Colonic mucosa (tissue), 4 donors: ENCODE measurements around the gene FLVCR1. TPM values are rescaled to one million over a fixed set of nuclear protein-coding genes. Genes with fewer than 3 reads are reported as not detected.
"Not testable (repeated sequence)": the region's sequence is repeated elsewhere in the genome, so short reads cannot be mapped to it uniquely, and the experiment has no call there.

Experiments used
- DNase-seq: peaks from one replicate; pipeline ENCODE4 v3.0.0-alpha.2; 2020
- H3K27ac ChIP-seq: fragments of 200-600 bp; one replicate; pipeline ENCODE4 v1.8.0; 2021
- H3K27me3 ChIP-seq: fragments of 200-600 bp; one replicate; pipeline ENCODE4 v1.8.0; 2021
- H3K36me3 ChIP-seq: fragments of 200-600 bp; one replicate; pipeline ENCODE4 v1.8.0; 2021
- H3K4me1 ChIP-seq: fragments of 200-600 bp; one replicate; pipeline ENCODE4 v1.8.0; 2021; ENCODE audit warnings: mild to moderate bottlenecking
- H3K4me3 ChIP-seq: fragments of 200-600 bp; one replicate; pipeline ENCODE4 v1.8.0; 2021
- H3K9ac ChIP-seq, 2 donors: one replicate each; pipeline ENCODE4 v1.7.0; 2013; ENCODE audit warnings: control low read depth in 2 of 2, low read depth in 2 of 2, low read length in 2 of 2
- H3K9me3 ChIP-seq: fragments of 200-600 bp; one replicate; pipeline ENCODE4 v1.8.0; 2021
- intact Hi-C: fragments of 100-400 bp; cut with DNase I; formaldehyde crosslinking; loops from one replicate; pipeline ENCODE4 v1.14.1; 2022
- total RNA-seq, 2 donors: library from RNA; stranded (reverse); fragmentation: NEBNext Ultra II Directional in 1 of 2; extraction: Animal tissue kit (Norgen Biotek cat#: 25700) in 1 of 2; gene quantifications; one replicate each; pipeline ENCODE4 v1.2.1, GENCODE V29; 2021
- TF ChIP-seq, protein P1 (sequence below): fragments of 200-600 bp; IDR thresholded peaks from one replicate; pipeline ENCODE4 v1.8.0; 2022; ENCODE audit warnings: antibody characterized with exemption, mild to moderate bottlenecking
- donor health status: healthy.
- donor health status: DM: no; HTN: no; CAD: no.
- donor health status: DM: no; HTN: no; CAD: no.

The FLVCR1 gene
- total RNA-seq, 2 donors from 2014 or later, result 8.8 to 12.6 TPM

DNA sequence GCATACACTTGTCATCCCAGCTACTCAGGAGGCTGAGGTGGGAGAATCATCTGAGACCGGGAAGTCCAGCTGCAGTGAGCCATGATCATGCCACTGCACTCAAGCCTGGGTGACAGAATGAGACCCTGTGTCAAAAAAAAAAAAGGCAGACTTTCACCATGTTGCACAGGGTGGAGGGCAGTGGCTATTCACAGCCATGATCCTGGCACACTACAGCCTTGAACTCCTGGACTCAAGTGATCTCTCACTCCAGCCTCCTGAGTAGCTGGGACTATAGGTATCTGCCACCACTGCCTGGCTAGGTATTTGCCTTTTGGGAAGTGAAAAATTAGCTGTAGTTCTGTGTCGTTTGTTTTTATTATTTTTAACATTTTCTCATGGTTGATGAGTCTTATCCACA lies 29.7 kb upstream of the FLVCR1 start:
- intact Hi-C loops, result no loop called here
- H3K27ac ChIP-seq, result peak overlapping the region; percentile 27
- TF ChIP-seq, protein P1, sequence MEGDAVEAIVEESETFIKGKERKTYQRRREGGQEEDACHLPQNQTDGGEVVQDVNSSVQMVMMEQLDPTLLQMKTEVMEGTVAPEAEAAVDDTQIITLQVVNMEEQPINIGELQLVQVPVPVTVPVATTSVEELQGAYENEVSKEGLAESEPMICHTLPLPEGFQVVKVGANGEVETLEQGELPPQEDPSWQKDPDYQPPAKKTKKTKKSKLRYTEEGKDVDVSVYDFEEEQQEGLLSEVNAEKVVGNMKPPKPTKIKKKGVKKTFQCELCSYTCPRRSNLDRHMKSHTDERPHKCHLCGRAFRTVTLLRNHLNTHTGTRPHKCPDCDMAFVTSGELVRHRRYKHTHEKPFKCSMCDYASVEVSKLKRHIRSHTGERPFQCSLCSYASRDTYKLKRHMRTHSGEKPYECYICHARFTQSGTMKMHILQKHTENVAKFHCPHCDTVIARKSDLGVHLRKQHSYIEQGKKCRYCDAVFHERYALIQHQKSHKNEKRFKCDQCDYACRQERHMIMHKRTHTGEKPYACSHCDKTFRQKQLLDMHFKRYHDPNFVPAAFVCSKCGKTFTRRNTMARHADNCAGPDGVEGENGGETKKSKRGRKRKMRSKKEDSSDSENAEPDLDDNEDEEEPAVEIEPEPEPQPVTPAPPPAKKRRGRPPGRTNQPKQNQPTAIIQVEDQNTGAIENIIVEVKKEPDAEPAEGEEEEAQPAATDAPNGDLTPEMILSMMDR, result no peak
- no peak for DNase-seq
- H3K4me3 ChIP-seq, result no peak overlapping the region
- peaks cover 4% of the 10 kb centered on the region for H3K4me1 ChIP-seq
- no peaks in the 10 kb centered on the region for H3K27me3 ChIP-seq
- no peaks in the 10 kb centered on the region for H3K9me3 ChIP-seq
- H3K36me3 ChIP-seq, result no peaks in the 10 kb centered on the region
- no peak overlapping the region for H3K9ac ChIP-seq

DNA sequence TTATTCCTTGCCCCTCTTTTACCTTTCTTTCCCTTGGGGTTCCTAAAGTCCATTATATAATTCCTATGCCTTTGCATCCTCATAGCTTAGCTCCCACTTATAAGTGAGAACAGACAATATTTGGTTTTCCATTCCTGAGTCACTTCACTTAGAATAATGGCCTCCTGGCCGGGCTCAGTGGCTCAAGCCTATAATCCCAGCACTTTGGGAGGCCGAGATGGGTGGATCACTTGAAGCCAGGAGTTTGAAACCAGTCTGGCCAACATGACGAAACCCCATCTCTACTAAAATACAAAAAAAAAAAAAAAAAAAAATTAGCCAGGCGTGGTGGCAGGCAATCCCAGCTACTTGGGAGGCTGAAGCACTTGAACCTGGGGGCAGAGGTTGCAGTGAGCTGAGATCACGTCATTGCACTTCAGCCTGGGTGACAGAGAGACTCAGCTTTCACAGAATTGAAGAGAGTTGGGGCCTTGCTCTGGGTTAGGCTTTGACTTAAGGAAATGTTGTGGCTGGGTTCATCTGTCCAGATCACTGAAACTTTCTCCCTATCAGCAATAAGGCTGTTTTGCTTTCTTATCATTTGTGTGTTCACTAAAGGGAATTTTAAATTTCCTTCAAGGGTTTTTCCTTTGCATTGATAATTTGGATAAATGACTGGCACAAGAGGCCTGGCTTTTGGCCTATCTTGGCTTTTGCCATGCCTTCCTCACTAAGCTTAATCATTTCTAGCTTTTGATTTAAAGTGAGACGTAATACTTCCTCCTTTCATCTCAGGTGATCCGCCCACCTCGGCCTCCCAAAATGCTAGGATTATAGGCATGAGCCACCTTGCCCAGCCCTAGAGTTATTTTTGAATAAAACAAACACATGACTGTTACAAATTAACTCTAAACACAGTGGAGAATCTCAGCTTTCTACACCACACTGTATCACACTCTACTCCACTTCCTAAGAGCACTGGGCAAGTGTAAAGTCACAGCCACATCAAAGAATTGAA lies 24.6 kb upstream of the FLVCR1 start:
- H3K27ac ChIP-seq, result peak overlapping the region; percentile 65
- DNase-seq, result peak; percentile 74
- H3K9ac ChIP-seq, H3K36me3 ChIP-seq, H3K4me1 ChIP-seq, intact Hi-C loops, H3K9me3 ChIP-seq, H3K27me3 ChIP-seq, H3K4me3 ChIP-seq: not testable (repeated sequence)

DNA sequence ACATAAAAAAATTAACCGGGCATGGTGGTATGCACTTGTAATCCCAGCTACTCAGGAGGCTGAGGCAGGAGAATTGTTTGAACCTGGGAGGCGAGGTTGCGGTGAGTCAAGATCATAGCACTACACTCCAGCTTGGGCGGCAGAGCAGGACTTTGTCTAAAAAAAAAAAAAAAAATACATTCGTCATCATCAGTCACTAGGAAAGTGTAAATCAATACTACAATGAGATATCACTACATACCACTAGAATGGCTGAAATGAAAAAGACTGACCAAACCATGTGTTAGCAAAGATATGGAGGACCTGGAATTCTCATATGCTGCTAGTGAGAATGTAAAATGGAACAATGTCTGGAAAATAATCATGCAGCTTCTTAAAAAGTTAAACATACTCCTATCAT lies 19.9 kb upstream of the FLVCR1 start:
- TF ChIP-seq, protein P1, result no peak
- no peaks in the 10 kb centered on the region for H3K4me1 ChIP-seq

DNA sequence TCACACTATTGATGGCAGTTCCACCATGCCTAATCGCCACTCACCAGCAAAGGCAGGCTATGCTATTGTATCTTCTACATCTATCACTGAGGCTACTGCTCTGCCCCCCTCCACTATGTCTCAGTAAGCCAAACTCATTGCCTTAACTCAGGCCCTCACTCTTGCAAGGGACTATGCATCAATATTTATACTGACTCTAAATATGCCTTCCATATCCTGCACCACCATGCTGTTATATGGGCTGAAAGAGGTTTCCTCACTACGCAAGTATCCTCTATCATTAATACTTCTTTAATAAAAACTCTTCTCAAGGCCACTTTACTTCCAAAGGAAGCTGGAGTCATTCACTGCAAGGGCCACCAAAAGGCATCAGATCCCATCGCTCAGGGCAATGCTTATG lies 13.6 kb upstream of the FLVCR1 start:
- H3K9ac ChIP-seq, intact Hi-C loops, H3K36me3 ChIP-seq, H3K4me1 ChIP-seq, H3K9me3 ChIP-seq, H3K27ac ChIP-seq, DNase-seq, H3K4me3 ChIP-seq, H3K27me3 ChIP-seq: not testable (repeated sequence)

More for the DNA sequence above, 19.9 kb upstream of the FLVCR1 start:
- Histone ChIP-seq H3K27me3 (no peaks in the 10 kb centered on the region), H3K27ac (no peak overlapping the region), H3K9ac (no peak overlapping the region), H3K36me3 (no peaks in the 10 kb centered on the region), H3K4me3 (no peak overlapping the region), H3K9me3 (no peaks in the 10 kb centered on the region)
- DNase-seq, result no peak
- intact Hi-C loops, result no loop called here

GRCh38 chr1:212847549-212847948 lies 10.5 kb upstream of the FLVCR1 start, which contains the start of gene SPATA45:
Gene SPATA45 (minus strand): TSS chr1:212847649. CDS start chr1:212836149, 11,500 bp downstream.
- no peaks in the 10 kb centered on the region for H3K9me3 ChIP-seq
- intact Hi-C loops, result no loop called here
- no peaks in the 10 kb centered on the region for H3K4me1 ChIP-seq
- no peak for DNase-seq
- no peak within 1 kb of the TSS for H3K4me3 ChIP-seq
- TF ChIP-seq, protein P1, result no peak
- no peaks in the 10 kb centered on the region for H3K36me3 ChIP-seq
- no peaks in the 10 kb centered on the region for H3K27me3 ChIP-seq
- H3K27ac ChIP-seq, result no peak within 1 kb of the TSS
- H3K9ac ChIP-seq, result no peak within 1 kb of the TSS

- TF ChIP-seq, protein P1, result no peak
- H3K27me3 ChIP-seq, result no peaks in the 10 kb centered on the region
- no peak overlapping the region for H3K27ac ChIP-seq
- intact Hi-C loops, result no loop called here
- H3K9me3 ChIP-seq, result no peaks in the 10 kb centered on the region
- DNase-seq, result no peak
- H3K36me3 ChIP-seq, result no peaks in the 10 kb centered on the region
- H3K4me1 ChIP-seq, result peaks cover 5% of the 10 kb centered on the region
- H3K9ac ChIP-seq, result no peak overlapping the region
- no peak overlapping the region for H3K4me3 ChIP-seq
Observed at GRCh38 chr1:212852105-212852688, 5.9 kb upstream of the FLVCR1 start.
